H9 (cell line): Measurements from ENCODE around the gene EFNA3. TPM values are rescaled to one million over a fixed set of nuclear protein-coding genes. Genes with fewer than 3 reads are reported as not detected.
A peak's percentile ranks its signal among the peaks of the same experiment; 100 is the strongest.

Source experiments
- DNase-seq: peaks from one replicate; pipeline ENCODE4 v3.0.0-alpha.2; 2017
- H2AFZ ChIP-seq: one replicate; pipeline ENCODE4 v1.6.1; 2013; ENCODE audit warnings: mild to moderate bottlenecking, low read length, control low read depth, moderate library complexity
- H2AK5ac ChIP-seq: 2 replicates; pipeline ENCODE4 v1.6.1; 2013; ENCODE audit warnings: low read length, control low read depth, mixed read lengths; ENCODE audit not compliant: insufficient read length
- H2BK120ac ChIP-seq: one replicate; pipeline ENCODE4 v1.6.1; 2013; ENCODE audit warnings: low read depth, mild to moderate bottlenecking, low read length, control low read depth, inconsistent platforms; ENCODE audit not compliant: poor library complexity, severe bottlenecking
- H2BK12ac ChIP-seq: 2 replicates; pipeline ENCODE4 v1.6.1; 2013; ENCODE audit warnings: low read length, control low read depth, mixed read lengths, low read depth; ENCODE audit not compliant: insufficient read length
- H2BK15ac ChIP-seq: 2 replicates; pipeline ENCODE4 v1.6.1; 2013; ENCODE audit warnings: low read depth, low read length, control low read depth
- H2BK20ac ChIP-seq: one replicate; pipeline ENCODE4 v1.6.1; 2013; ENCODE audit warnings: low read depth, mild to moderate bottlenecking, low read length, control low read depth, inconsistent platforms; ENCODE audit not compliant: poor library complexity, severe bottlenecking
- H2BK5ac ChIP-seq: 2 replicates; pipeline ENCODE4 v1.6.1; 2013; ENCODE audit warnings: low read length, control low read depth, mixed read lengths; ENCODE audit not compliant: insufficient read length
- H3K14ac ChIP-seq: 2 replicates; pipeline ENCODE4 v1.6.1; 2013; ENCODE audit warnings: low read length, control low read depth; ENCODE audit not compliant: insufficient read depth
- H3K18ac ChIP-seq: 2 replicates; pipeline ENCODE4 v1.6.1; 2013; ENCODE audit warnings: low read depth, mild to moderate bottlenecking, mixed read lengths, low read length, control low read depth; ENCODE audit not compliant: insufficient read length
- H3K23ac ChIP-seq: 2 replicates; pipeline ENCODE4 v1.6.1; 2013; ENCODE audit warnings: low read length, control low read depth, mixed read lengths, low read depth; ENCODE audit not compliant: insufficient read length
- H3K23me2 ChIP-seq: 2 replicates; pipeline ENCODE4 v1.6.1; 2013; ENCODE audit warnings: low read depth, mild to moderate bottlenecking, mixed read lengths, low read length, control low read depth; ENCODE audit not compliant: insufficient read length, poor library complexity, severe bottlenecking
- H3K27ac ChIP-seq: 2 replicates; pipeline ENCODE4 v1.5.1; 2013; ENCODE audit warnings: low read length, control low read depth, mixed read lengths, low read depth; ENCODE audit not compliant: insufficient read length
- H3K27me3 ChIP-seq: 2 replicates; pipeline ENCODE4 v1.6.1; 2013; ENCODE audit warnings: low read length, control low read depth, inconsistent platforms; ENCODE audit not compliant: insufficient read depth
- H3K4ac ChIP-seq: 2 replicates; pipeline ENCODE4 v1.6.1; 2013; ENCODE audit warnings: low read depth, mild to moderate bottlenecking, control low read depth, inconsistent platforms, low read length, moderate library complexity
- H3K4me1 ChIP-seq: 2 replicates; pipeline ENCODE4 v1.6.1; 2013; ENCODE audit warnings: low read length, control low read depth, inconsistent platforms; ENCODE audit not compliant: insufficient read depth
- H3K4me2 ChIP-seq: 2 replicates; pipeline ENCODE4 v1.6.1; 2013; ENCODE audit warnings: low read length, control low read depth, mixed read lengths; ENCODE audit not compliant: insufficient read length, insufficient read depth
- H3K56ac ChIP-seq: 2 replicates; pipeline ENCODE4 v1.6.1; 2013; ENCODE audit warnings: low read depth, mild to moderate bottlenecking, mixed read lengths, low read length, control low read depth; ENCODE audit not compliant: insufficient read length
- H3K79me1 ChIP-seq: 2 replicates; pipeline ENCODE4 v1.6.1; 2013; ENCODE audit warnings: low read depth, mild to moderate bottlenecking, moderate library complexity, low read length, control low read depth, inconsistent platforms; ENCODE audit not compliant: insufficient read depth, poor library complexity, severe bottlenecking
- H3K79me2 ChIP-seq: 2 replicates; pipeline ENCODE4 v1.6.1; 2013; ENCODE audit warnings: low read length, control low read depth, inconsistent platforms; ENCODE audit not compliant: insufficient read depth
- H3K9ac ChIP-seq: 2 replicates; pipeline ENCODE4 v1.6.1; 2013; ENCODE audit warnings: low read length, control low read depth, mixed read lengths; ENCODE audit not compliant: insufficient read length; ENCODE audit errors: extremely low read depth
- H3K9me3 ChIP-seq: one replicate; pipeline ENCODE4 v1.6.1; 2013; ENCODE audit warnings: low read depth, low read length, inconsistent platforms; ENCODE audit not compliant: control insufficient read depth
- H3T11ph ChIP-seq: one replicate; pipeline ENCODE4 v1.6.1; 2013; ENCODE audit warnings: mild to moderate bottlenecking, low read length, control low read depth, inconsistent platforms
- H4K20me1 ChIP-seq: one replicate; pipeline ENCODE4 v1.6.1; 2013; ENCODE audit not compliant: control insufficient read depth, insufficient read length, insufficient read depth
- H4K5ac ChIP-seq: 2 replicates; pipeline ENCODE4 v1.6.1; 2013; ENCODE audit warnings: low read depth, mild to moderate bottlenecking, mixed read lengths, low read length, control low read depth; ENCODE audit not compliant: insufficient read length
- H4K8ac ChIP-seq: replicated peaks from 2 replicates; pipeline ENCODE4 v1.6.1; 2013; ENCODE audit warnings: low read length, control low read depth, mixed read lengths, low read depth; ENCODE audit not compliant: insufficient read length
- H4K91ac ChIP-seq: 2 replicates; pipeline ENCODE4 v1.6.1; 2013; ENCODE audit warnings: low read depth, mild to moderate bottlenecking, moderate library complexity, mixed read lengths, low read length, control low read depth; ENCODE audit not compliant: insufficient read length
- H3K27ac Mint-ChIP-seq, 3 experiments: 2 replicates in 2 of 3; 3 replicates in 1 of 3; pipeline ENCODE4 v1.8.0; 2020 to 2021; ENCODE audit warnings: mixed read lengths in 3 of 3, mild to moderate bottlenecking in 1 of 3, moderate library complexity in 1 of 3
- H3K27me3 Mint-ChIP-seq: 2 replicates; pipeline ENCODE4 v1.8.0; 2021; ENCODE audit warnings: low read depth, mild to moderate bottlenecking, moderate library complexity, mixed read lengths
- H3K36me3 Mint-ChIP-seq, 3 experiments: 2 replicates in 2 of 3; 3 replicates in 1 of 3; pipeline ENCODE4 v1.8.0; 2020 to 2021; ENCODE audit warnings: low read depth in 3 of 3, mixed read lengths in 3 of 3; ENCODE audit not compliant: insufficient read depth in 1 of 3
- H3K4me1 Mint-ChIP-seq, 2 experiments: 2 replicates each; pipeline ENCODE4 v1.8.0; 2020; ENCODE audit warnings: mixed read lengths in 2 of 2
- H3K4me3 Mint-ChIP-seq, 2 experiments: 2 replicates in 1 of 2; 3 replicates in 1 of 2; pipeline ENCODE4 v1.8.0; 2020 to 2021; ENCODE audit warnings: mild to moderate bottlenecking in 2 of 2, mixed read lengths in 2 of 2, moderate library complexity in 1 of 2
- H3K9me3 Mint-ChIP-seq, 2 experiments: 2 replicates in 1 of 2; 3 replicates in 1 of 2; pipeline ENCODE4 v1.8.0; 2020; ENCODE audit warnings: mild to moderate bottlenecking in 2 of 2, mixed read lengths in 2 of 2, moderate library complexity in 1 of 2
- CTCF ChIP-seq: fragments of 200-600 bp; sonication (generic); conservative IDR thresholded peaks from 3 replicates; pipeline ENCODE4 v1.8.0; 2021; ENCODE audit warnings: antibody characterized with exemption, mild to moderate bottlenecking
- WGBS: extraction: QIAGEN DNeasy Blood & Tissue Kit; methylation state at CpG from one replicate; pipeline ENCODE4 v1.1.7; 2013; ENCODE audit warnings: missing lambda C conversion rate, low lambda C conversion rate, mixed read lengths; ENCODE audit not compliant: insufficient read length; ENCODE audit errors: extremely low coverage; 5-methylcytosine and 5-hydroxymethylcytosine counted together
- long read RNA-seq: library from polyadenylated mRNA; unstranded; transcript quantifications from one replicate; pipeline ENCODE4 v2.0.0, GENCODE V29; 2020
- total RNA-seq: library from RNA; stranded (reverse); gene quantifications from 2 replicates; pipeline ENCODE4 v1.2.1, GENCODE V29; 2021

The EFNA3 gene, protein sequence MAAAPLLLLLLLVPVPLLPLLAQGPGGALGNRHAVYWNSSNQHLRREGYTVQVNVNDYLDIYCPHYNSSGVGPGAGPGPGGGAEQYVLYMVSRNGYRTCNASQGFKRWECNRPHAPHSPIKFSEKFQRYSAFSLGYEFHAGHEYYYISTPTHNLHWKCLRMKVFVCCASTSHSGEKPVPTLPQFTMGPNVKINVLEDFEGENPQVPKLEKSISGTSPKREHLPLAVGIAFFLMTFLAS
- 3.9 and 4.6 TPM in 2 replicates for total RNA-seq
- long read RNA-seq, partial matches to known transcripts, result 15 of 23 reads
- long read RNA-seq, other reads (novel, unspliced or antisense), result 1 of 23 reads

GRCh38 chr1:155078469-155079209 lies at the start of gene EFNA3:
TSS of gene EFNA3 (plus strand) at chr1:155078837. CDS start at chr1:155078942, 105 bp downstream.
- no peak within 1 kb of the TSS for H3K56ac ChIP-seq
- H3K27ac Mint-ChIP-seq, result no peak within 1 kb of the TSS
- H3K4me3 Mint-ChIP-seq, result peak within 1 kb of the TSS; percentile 60 to 81
- no CpG with 5 or more reads among the region's 59 CpGs for WGBS
- no peak within 1 kb of the TSS for H3K9ac ChIP-seq
- no peak within 1 kb of the TSS for H2BK12ac ChIP-seq
- no peak for TF ChIP-seq CTCF
- no peak within 1 kb of the TSS for H3K18ac ChIP-seq
- no peak within 1 kb of the TSS for H3K14ac ChIP-seq
- no peaks in the 10 kb centered on the region for H3K36me3 Mint-ChIP-seq
- H2BK20ac ChIP-seq, result no peak within 1 kb of the TSS
- no peaks in the 10 kb centered on the region for H3K79me1 ChIP-seq
- H2BK15ac ChIP-seq, result no peak within 1 kb of the TSS
- H3K23me2 ChIP-seq, result peaks cover 21% of the 10 kb centered on the region
- peaks cover 24 to 46% of the 10 kb centered on the region in 2 experiments for H3K4me1 Mint-ChIP-seq
- H3K27me3 Mint-ChIP-seq, result peaks cover 90% of the 10 kb centered on the region
- peaks cover 0 to 6% of the 10 kb centered on the region in 2 experiments; a peak in 2 of 5 replicates for H3K9me3 Mint-ChIP-seq
- H4K91ac ChIP-seq, result no peak within 1 kb of the TSS
- no peak within 1 kb of the TSS for H3K4ac ChIP-seq
- H3K23ac ChIP-seq, result no peak within 1 kb of the TSS
- no peak within 1 kb of the TSS for H2AFZ ChIP-seq
- no peak within 1 kb of the TSS for H2AK5ac ChIP-seq
- no peaks in the 10 kb centered on the region for H3K4me1 ChIP-seq
- no peak within 1 kb of the TSS for H2BK5ac ChIP-seq
- no peak within 1 kb of the TSS for H4K5ac ChIP-seq
- H3K9me3 ChIP-seq, result no peaks in the 10 kb centered on the region
- no peak within 1 kb of the TSS for H3T11ph ChIP-seq
- H3K27ac ChIP-seq, result no peak within 1 kb of the TSS
- H3K27me3 ChIP-seq, result peaks cover 45% of the 10 kb centered on the region
- H3K4me2 ChIP-seq, result peak within 1 kb of the TSS; percentile 79
- peak; percentile 74 for DNase-seq
- no peaks in the 10 kb centered on the region for H4K20me1 ChIP-seq
- no peak within 1 kb of the TSS for H4K8ac ChIP-seq
- H3K79me2 ChIP-seq, result no peaks in the 10 kb centered on the region
- H2BK120ac ChIP-seq, result no peak within 1 kb of the TSS
